ENCODE results near the gene SLC29A3. TPM values are rescaled to one million over a fixed set of nuclear protein-coding genes. Genes with fewer than 3 reads are reported as not detected.

Gene SLC29A3
- total RNA-seq, 1 donor from 2014 or later = 4.4 TPM

DNA sequence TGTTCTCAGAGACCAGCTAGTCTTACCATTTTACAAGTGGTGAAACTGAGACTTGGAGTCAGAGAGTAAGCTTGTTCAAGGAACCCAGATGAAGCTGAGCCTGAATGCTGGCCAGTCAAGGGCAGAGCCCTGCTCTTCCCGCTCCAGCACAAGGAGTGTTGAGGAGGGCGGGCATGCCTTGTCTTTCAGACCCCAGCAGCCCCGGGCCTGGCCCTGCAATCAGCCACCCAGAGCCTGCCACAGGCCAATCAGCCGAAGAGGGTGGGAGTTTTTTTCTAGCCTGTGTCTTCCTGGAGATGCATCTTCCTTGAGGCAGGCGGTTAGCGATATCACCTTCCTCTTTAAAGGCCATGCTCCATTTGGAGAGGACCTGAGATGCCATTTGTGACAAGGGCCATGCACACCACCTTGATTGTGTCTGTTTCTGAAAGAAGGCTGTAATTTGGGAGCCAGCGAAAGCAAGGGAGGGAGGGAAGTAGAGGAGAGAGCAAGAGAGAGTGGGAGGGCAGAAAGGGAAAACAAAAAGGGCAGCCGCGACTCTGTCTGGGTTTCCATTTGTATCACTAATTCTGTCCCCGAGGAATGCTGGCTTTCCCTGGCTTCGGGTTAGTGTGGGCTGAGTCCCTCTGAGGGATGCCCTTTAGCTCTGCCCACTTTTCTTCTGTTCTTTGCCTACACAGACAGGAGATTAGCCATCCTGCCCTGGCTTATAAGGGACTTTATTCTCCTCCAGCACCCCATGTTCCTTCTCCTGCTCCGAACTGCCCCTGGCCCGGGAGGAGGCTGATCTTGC is 85.6 kb downstream of the SLC29A3 start:
- no peaks in the 10 kb centered on the region for H3K9me3 Mint-ChIP-seq (ENCODE audit: unreplicated experiment)
- peak; percentile 59 for DNase-seq (ENCODE audit: extremely low spot score, unreplicated experiment)
- H3K27ac Mint-ChIP-seq (ENCODE audit: unreplicated experiment) = no peak overlapping the region
- TF ChIP-seq, protein P1, sequence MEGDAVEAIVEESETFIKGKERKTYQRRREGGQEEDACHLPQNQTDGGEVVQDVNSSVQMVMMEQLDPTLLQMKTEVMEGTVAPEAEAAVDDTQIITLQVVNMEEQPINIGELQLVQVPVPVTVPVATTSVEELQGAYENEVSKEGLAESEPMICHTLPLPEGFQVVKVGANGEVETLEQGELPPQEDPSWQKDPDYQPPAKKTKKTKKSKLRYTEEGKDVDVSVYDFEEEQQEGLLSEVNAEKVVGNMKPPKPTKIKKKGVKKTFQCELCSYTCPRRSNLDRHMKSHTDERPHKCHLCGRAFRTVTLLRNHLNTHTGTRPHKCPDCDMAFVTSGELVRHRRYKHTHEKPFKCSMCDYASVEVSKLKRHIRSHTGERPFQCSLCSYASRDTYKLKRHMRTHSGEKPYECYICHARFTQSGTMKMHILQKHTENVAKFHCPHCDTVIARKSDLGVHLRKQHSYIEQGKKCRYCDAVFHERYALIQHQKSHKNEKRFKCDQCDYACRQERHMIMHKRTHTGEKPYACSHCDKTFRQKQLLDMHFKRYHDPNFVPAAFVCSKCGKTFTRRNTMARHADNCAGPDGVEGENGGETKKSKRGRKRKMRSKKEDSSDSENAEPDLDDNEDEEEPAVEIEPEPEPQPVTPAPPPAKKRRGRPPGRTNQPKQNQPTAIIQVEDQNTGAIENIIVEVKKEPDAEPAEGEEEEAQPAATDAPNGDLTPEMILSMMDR (IDR thresholded peaks at IDR 0.05) = no peak
- no peak overlapping the region for H3K4me3 Mint-ChIP-seq (ENCODE audit: unreplicated experiment)
- no peaks in the 10 kb centered on the region for H3K4me1 Mint-ChIP-seq (ENCODE audit: unreplicated experiment)
- H3K36me3 Mint-ChIP-seq (ENCODE audit: unreplicated experiment) = no peaks in the 10 kb centered on the region
- H3K27me3 Mint-ChIP-seq (ENCODE audit: unreplicated experiment) = peaks cover 63% of the 10 kb centered on the region

DNA sequence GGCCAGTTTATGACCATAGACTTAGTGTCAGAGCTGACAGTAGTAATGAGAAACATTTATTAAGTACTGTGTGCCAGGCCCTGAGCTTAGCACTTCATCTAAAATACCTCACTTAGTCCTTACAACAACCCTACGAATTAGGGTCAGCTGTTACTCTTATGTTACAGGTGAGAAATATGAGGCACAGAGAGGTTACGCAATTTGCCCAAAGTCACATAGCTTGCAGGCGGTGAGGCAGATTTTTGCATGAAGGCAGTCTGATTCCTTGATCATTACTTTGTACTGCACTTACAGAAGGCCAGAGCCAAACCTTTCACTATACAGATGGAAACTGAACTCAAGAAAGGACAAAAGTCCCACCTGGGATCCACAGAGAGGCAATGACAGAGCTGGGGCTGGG is 87.8 kb downstream of the SLC29A3 start:
- Mint-ChIP-seq H3K4me3 (ENCODE audit: unreplicated experiment) (no peak overlapping the region), H3K36me3 (ENCODE audit: unreplicated experiment) (no peaks in the 10 kb centered on the region), H3K4me1 (ENCODE audit: unreplicated experiment) (no peaks in the 10 kb centered on the region), H3K27ac (ENCODE audit: unreplicated experiment) (no peak overlapping the region), H3K27me3 (ENCODE audit: unreplicated experiment) (peaks cover 56% of the 10 kb centered on the region), H3K9me3 (ENCODE audit: unreplicated experiment) (peaks cover 9% of the 10 kb centered on the region)
- DNase-seq (ENCODE audit: extremely low spot score, unreplicated experiment) = peak; percentile 11
- TF ChIP-seq, protein P1 (IDR thresholded peaks at IDR 0.05) = no peak

DNA sequence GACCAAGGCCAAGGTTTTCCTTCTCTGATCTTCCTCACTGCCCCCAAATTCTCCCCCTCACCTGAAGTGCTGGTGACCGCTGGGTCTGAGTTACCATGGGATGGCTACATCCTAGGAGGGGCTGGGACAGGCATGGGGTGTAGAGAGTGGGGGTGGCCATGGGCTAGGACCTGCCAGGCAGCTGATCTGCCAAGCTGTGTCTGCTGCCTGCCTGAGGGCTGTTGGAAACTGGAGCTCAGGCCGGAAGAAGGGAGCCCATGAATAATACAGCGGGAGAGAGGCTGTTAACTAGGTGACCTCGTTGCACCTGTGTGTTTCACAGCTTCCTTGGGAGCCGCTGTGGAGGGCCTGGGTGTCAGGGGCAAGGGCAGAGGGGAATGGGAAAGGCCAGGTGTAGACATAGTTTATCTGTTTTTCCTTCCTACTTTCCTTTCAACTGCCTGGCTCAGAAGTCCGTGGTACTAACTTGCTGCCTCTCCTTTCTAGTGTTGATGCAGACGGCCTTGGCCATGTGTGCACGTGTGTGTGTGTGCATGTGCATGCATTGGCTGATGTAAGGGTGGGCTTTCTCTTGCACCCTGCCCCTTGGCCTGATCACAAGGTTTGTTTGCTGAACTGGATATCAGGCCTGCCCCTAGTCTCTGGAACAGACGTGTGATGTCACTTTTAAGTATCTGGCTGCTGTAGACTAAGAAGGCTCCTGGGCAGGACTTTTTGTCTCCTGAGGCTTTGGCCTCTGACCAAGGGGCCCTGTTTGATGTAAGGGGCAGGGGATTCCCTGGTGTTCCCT is 89.6 kb downstream of the SLC29A3 start:
- no peak overlapping the region for H3K4me3 Mint-ChIP-seq (ENCODE audit: unreplicated experiment)
- TF ChIP-seq, protein P1 (IDR thresholded peaks at IDR 0.05) = no peak
- DNase-seq (ENCODE audit: extremely low spot score, unreplicated experiment) = peak; percentile 60
- no peaks in the 10 kb centered on the region for H3K4me1 Mint-ChIP-seq (ENCODE audit: unreplicated experiment)
- peaks cover 65% of the 10 kb centered on the region for H3K27me3 Mint-ChIP-seq (ENCODE audit: unreplicated experiment)
- no peak overlapping the region for H3K27ac Mint-ChIP-seq (ENCODE audit: unreplicated experiment)
- H3K36me3 Mint-ChIP-seq (ENCODE audit: unreplicated experiment) = no peaks in the 10 kb centered on the region
- H3K9me3 Mint-ChIP-seq (ENCODE audit: unreplicated experiment) = peaks cover 13% of the 10 kb centered on the region

DNA sequence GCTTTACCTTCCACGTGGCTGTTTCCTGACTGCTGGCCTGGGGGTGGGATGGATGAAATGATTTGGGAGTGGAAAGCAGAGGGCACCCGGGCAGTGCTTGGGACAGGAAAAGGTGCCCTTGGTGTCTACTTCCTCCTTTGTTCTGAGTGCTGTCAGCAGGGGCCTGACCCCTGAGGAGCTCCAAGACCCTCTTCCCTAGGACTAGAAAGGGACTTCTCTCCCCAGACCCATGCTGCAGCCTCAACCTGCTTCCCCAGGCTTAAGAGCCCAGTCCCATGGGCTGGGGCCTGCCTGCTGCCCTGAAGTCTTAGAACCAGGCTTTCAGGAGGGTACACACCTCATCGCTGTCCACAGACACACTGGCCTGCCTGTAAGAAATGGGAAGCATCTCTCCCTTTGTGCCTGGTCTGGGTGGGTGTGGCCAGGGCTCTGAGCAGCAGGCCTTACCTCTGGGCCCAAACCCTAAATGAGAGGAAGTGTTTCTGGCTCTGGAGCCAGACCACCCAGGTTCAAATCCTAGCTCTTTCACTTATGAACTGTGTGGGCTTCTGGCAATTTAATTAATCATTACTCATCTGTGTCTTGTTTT is 90.6 kb downstream of the SLC29A3 start:
- Mint-ChIP-seq H3K27ac (ENCODE audit: unreplicated experiment) (no peak overlapping the region), H3K9me3 (ENCODE audit: unreplicated experiment) (peaks cover 13% of the 10 kb centered on the region), H3K36me3 (ENCODE audit: unreplicated experiment) (no peaks in the 10 kb centered on the region), H3K4me3 (ENCODE audit: unreplicated experiment) (no peak overlapping the region), H3K4me1 (ENCODE audit: unreplicated experiment) (no peaks in the 10 kb centered on the region), H3K27me3 (ENCODE audit: unreplicated experiment) (peaks cover 68% of the 10 kb centered on the region)
- peak; percentile 60 for DNase-seq (ENCODE audit: extremely low spot score, unreplicated experiment)
- TF ChIP-seq, protein P1 (IDR thresholded peaks at IDR 0.05) = no peak

Other genes with a start within 250 kb of the SLC29A3 start
- 13.0 and 13.1 TPM in 2 replicates for gene UNC5B, start 106.7 kb upstream of the SLC29A3 start, total RNA-seq
- gene CDH23, start 77.7 kb downstream of the SLC29A3 start, total RNA-seq = not detected in 2 replicates